ENCODE results near the gene SH3TC1. TPM values are rescaled to one million over a fixed set of nuclear protein-coding genes. Genes with fewer than 3 reads are reported as not detected.

Gene SH3TC1
- total and polyA plus RNA-seq, 4 donors = 6.5 to 34.6 (median 25.8) TPM

DNA sequence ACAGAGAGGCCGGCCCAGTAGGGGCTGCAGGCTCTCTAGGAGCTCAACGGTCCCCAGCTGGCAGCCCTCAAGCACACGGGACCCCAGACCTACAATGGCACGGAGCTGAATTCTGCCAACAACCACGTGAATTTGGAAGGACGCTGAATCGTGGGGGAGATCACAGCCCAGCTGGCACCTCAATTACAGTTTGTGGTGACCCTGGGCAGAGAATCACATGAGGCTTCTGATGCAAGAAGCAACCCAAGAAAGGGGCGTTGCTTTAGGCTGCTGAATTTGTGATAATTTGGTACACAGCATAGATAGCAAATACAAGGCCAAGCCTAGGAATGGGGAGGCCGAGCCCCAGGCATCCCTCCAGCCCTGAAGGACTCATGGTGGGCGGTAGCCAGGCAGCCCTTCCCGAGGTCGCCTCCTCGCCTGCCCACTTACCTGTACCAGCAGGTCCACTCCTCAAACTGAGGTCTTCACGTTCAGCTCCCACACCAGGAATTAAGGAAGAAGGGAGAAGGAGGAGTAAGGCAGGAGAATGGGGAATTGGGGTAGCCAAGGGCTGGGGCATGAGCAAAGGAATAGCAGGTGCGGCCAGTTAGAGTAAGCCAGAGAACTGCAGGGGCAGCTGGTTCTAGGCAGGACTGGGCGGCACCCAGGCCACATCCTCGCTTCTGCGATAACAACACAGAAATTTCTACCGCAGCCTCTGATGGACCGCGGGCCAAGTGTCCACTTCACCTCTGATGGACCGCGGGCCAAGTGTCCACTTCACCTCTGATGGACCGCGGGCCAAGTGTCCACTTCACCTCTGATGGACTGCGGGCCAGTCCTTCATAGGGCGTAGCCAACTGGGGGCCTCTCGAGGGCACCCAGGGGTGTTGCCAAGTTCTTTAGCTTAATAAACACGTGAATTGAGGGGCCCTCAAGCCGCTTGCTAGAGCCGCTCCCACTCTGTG lies 47.1 kb downstream of the SH3TC1 start:
- Histone ChIP-seq H3K9ac (ENCODE audit: low read depth in 1 of 2, low read length in 2 of 2) (no peak overlapping the region), H3K36me3 (ENCODE audit: control insufficient read depth in 4 of 4, insufficient read depth in 3 of 4, low read depth in 1 of 4, low read length in 3 of 4) (peaks cover 0 to 4% (median 2%) of the 10 kb centered on the region in 4 donors), H3K4me3 (ENCODE audit: low read depth in 1 of 3, low read length in 3 of 3) (no peak overlapping the region), H3K27me3 (ENCODE audit: control insufficient read depth in 4 of 4, insufficient read depth in 4 of 4, low read length in 3 of 4) (no peaks in the 10 kb centered on the region), H3K9me3 (ENCODE audit: control insufficient read depth in 4 of 4, low read length in 3 of 4) (no peaks in the 10 kb centered on the region), H3K27ac (ENCODE audit: low read depth in 1 of 2, low read length in 2 of 2) (peak overlapping the region; percentile 69 to 72), H3K4me1 (ENCODE audit: control insufficient read depth in 4 of 4, insufficient read depth in 4 of 4, low read length in 3 of 4) (peaks cover 13 to 28% (median 18%) of the 10 kb centered on the region in 4 donors)
- TF ChIP-seq, protein P1, sequence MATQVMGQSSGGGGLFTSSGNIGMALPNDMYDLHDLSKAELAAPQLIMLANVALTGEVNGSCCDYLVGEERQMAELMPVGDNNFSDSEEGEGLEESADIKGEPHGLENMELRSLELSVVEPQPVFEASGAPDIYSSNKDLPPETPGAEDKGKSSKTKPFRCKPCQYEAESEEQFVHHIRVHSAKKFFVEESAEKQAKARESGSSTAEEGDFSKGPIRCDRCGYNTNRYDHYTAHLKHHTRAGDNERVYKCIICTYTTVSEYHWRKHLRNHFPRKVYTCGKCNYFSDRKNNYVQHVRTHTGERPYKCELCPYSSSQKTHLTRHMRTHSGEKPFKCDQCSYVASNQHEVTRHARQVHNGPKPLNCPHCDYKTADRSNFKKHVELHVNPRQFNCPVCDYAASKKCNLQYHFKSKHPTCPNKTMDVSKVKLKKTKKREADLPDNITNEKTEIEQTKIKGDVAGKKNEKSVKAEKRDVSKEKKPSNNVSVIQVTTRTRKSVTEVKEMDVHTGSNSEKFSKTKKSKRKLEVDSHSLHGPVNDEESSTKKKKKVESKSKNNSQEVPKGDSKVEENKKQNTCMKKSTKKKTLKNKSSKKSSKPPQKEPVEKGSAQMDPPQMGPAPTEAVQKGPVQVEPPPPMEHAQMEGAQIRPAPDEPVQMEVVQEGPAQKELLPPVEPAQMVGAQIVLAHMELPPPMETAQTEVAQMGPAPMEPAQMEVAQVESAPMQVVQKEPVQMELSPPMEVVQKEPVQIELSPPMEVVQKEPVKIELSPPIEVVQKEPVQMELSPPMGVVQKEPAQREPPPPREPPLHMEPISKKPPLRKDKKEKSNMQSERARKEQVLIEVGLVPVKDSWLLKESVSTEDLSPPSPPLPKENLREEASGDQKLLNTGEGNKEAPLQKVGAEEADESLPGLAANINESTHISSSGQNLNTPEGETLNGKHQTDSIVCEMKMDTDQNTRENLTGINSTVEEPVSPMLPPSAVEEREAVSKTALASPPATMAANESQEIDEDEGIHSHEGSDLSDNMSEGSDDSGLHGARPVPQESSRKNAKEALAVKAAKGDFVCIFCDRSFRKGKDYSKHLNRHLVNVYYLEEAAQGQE (IDR thresholded peaks at IDR 0.05) = no peak
- peak; percentile 48 to 64 for TF ChIP-seq HNF4A (conservative IDR thresholded peaks at IDR 0.05)
- no peak for DNase-seq (ENCODE audit: low spot score)
- 67% methylated on average over 31 of the region's 31 CpGs for WGBS

DNA sequence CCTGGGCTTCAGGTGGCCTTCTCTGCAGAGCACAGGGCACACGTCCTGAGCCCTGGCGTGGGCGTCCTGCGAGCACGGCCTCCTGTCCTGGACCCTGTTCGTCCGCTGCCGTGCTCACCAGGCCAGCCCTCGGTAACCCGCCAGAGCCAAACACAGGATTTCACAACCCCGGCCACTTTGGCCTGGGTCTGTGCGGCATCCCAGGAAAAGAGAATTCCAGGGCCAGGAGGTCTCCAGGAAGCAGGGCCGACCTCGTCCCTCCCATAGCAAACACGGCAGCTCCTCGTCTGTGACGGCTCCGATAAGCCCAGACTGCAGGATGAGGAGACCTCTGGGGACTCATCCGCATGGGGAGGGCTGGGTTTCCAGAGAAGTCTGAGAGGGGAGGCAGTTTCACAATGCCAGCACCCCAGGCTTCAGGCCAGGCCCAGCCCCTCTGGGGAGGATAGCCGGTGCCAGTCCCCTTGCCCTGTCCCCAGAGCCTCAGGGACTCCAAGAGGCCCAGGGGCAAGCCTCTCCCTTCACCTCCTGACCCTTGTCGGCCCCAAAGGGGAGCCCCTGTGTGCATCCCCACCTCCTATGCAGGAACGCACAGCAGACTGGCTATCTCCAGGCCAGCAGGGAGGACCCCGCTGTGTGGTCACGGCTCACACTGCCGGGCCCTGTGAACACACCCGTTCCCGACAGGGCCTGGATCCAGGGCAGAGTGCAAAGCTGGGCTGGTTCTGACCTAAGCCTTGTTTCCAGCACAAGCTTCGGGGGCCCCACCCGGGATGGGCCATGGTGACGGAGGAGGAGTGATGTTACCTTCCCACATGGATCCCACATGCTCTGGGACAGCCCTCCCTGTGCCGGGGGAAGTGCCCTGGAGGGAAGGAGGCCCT lies 48.2 kb downstream of the SH3TC1 start:
- H3K9ac ChIP-seq (ENCODE audit: low read depth in 1 of 2, low read length in 2 of 2) = no peak overlapping the region
- H3K4me1 ChIP-seq (ENCODE audit: control insufficient read depth in 4 of 4, insufficient read depth in 4 of 4, low read length in 3 of 4) = peaks cover 13 to 27% (median 18%) of the 10 kb centered on the region in 4 donors
- TF ChIP-seq, protein P2, sequence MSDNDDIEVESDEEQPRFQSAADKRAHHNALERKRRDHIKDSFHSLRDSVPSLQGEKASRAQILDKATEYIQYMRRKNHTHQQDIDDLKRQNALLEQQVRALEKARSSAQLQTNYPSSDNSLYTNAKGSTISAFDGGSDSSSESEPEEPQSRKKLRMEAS (IDR thresholded peaks at IDR 0.05) = peak; percentile 74
- TF ChIP-seq RAD21 (IDR thresholded peaks at IDR 0.05) (peak in 1 of 2 donors; percentile 45), YY1 (IDR thresholded peaks at IDR 0.05) (peak; percentile 63), TAF1 (conservative IDR thresholded peaks at IDR 0.05) (no peak), RXRA (IDR thresholded peaks at IDR 0.05) (peak; percentile 50 to 81), HNF4G (IDR thresholded peaks at IDR 0.05) (no peak), FOXA2 (IDR thresholded peaks at IDR 0.05) (no peak), NR2F2 (IDR thresholded peaks at IDR 0.05) (peak; percentile 74), SP1 (IDR thresholded peaks at IDR 0.05) (peak; percentile 55), FOXA1 (IDR thresholded peaks at IDR 0.05) (peak; percentile 9), HNF4A (conservative IDR thresholded peaks at IDR 0.05) (peak; percentile 46 to 76), EGR1 (IDR thresholded peaks at IDR 0.05; ENCODE audit: low read depth in 2 of 2) (peak; percentile 90 to 98)
- TF ChIP-seq, protein P3, sequence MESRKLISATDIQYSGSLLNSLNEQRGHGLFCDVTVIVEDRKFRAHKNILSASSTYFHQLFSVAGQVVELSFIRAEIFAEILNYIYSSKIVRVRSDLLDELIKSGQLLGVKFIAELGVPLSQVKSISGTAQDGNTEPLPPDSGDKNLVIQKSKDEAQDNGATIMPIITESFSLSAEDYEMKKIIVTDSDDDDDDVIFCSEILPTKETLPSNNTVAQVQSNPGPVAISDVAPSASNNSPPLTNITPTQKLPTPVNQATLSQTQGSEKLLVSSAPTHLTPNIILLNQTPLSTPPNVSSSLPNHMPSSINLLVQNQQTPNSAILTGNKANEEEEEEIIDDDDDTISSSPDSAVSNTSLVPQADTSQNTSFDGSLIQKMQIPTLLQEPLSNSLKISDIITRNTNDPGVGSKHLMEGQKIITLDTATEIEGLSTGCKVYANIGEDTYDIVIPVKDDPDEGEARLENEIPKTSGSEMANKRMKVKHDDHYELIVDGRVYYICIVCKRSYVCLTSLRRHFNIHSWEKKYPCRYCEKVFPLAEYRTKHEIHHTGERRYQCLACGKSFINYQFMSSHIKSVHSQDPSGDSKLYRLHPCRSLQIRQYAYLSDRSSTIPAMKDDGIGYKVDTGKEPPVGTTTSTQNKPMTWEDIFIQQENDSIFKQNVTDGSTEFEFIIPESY (IDR thresholded peaks at IDR 0.05) = no peak
- TF ChIP-seq, protein P4, sequence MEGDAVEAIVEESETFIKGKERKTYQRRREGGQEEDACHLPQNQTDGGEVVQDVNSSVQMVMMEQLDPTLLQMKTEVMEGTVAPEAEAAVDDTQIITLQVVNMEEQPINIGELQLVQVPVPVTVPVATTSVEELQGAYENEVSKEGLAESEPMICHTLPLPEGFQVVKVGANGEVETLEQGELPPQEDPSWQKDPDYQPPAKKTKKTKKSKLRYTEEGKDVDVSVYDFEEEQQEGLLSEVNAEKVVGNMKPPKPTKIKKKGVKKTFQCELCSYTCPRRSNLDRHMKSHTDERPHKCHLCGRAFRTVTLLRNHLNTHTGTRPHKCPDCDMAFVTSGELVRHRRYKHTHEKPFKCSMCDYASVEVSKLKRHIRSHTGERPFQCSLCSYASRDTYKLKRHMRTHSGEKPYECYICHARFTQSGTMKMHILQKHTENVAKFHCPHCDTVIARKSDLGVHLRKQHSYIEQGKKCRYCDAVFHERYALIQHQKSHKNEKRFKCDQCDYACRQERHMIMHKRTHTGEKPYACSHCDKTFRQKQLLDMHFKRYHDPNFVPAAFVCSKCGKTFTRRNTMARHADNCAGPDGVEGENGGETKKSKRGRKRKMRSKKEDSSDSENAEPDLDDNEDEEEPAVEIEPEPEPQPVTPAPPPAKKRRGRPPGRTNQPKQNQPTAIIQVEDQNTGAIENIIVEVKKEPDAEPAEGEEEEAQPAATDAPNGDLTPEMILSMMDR (IDR thresholded peaks at IDR 0.05; ENCODE audit: low read depth, low read length, missing input control) = no peak
- TF ChIP-seq, protein P1 (IDR thresholded peaks at IDR 0.05) = peak; percentile 69
- DNase-seq (ENCODE audit: low spot score) = peak; percentile 59
- no peaks in the 10 kb centered on the region for H3K36me3 ChIP-seq (ENCODE audit: control insufficient read depth in 4 of 4, insufficient read depth in 3 of 4, low read depth in 1 of 4, low read length in 3 of 4)
- no peaks in the 10 kb centered on the region for H3K27me3 ChIP-seq (ENCODE audit: control insufficient read depth in 4 of 4, insufficient read depth in 4 of 4, low read length in 3 of 4)
- peak overlapping the region; percentile 69 to 72 for H3K27ac ChIP-seq (ENCODE audit: low read depth in 1 of 2, low read length in 2 of 2)
- H3K4me3 ChIP-seq (ENCODE audit: low read depth in 1 of 3, low read length in 3 of 3) = no peak overlapping the region
- H3K9me3 ChIP-seq (ENCODE audit: control insufficient read depth in 4 of 4, low read length in 3 of 4) = no peaks in the 10 kb centered on the region
- 30% methylated on average over 31 of the region's 31 CpGs for WGBS
